Measurements from ENCODE around the gene CTSK. TPM values are rescaled to one million over a fixed set of nuclear protein-coding genes. Genes with fewer than 3 reads are reported as not detected.
"Not testable (repeated sequence)": the region's sequence is repeated elsewhere in the genome, so short reads cannot be mapped to it uniquely, and the experiment has no call there.

Gene CTSK
- total RNA-seq, 2 experiments from 2014 or later, result 2.4 to 2.6 TPM

GRCh38 chr1:150815871-150816270, 7.8 kb upstream of the CTSK start:
- H3K4me3 Mint-ChIP-seq, result no peak overlapping the region
- peaks cover 15% of the 10 kb centered on the region for H3K36me3 Mint-ChIP-seq
- DNase-seq, result no peak
- no peaks in the 10 kb centered on the region for H3K27me3 Mint-ChIP-seq
- H3K9me3 Mint-ChIP-seq, result no peaks in the 10 kb centered on the region
- no peaks in the 10 kb centered on the region for H3K4me1 Mint-ChIP-seq
- no peak overlapping the region for H3K27ac Mint-ChIP-seq

DNA sequence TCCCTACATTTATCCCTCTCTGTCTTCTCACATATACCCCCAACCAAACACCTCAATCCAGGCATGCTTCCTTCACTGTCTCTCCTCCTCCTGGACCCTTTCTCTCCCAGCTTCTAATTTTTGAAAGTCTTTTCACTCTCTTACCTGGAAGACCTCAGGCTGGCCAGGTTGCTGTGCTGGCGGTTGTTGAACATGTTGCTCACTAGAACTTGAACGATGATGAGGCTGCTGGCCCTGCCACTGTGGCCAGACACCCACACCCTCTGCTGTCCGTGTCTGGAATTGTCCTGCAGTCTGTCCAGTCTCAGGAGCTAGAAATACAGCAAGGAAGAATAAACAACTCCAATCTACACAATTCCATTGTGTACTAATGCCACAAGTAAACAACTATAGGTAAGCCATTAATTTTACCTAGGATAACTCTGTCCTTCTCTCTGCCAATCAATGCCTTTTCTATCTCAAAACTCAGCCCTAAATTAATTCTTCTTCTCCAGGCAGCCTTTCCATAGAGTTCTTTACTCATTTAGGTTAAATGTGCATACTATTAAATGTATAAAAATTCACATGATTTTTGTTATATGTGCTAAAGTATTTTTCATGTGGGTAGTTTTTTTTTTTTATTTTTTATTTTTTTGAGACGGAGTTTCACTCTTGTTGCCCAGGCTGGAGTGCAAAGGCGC, 5.1 kb upstream of the CTSK start:
- Mint-ChIP-seq H3K4me3 (no peak overlapping the region), H3K36me3 (peaks cover 15% of the 10 kb centered on the region), H3K27ac (no peak overlapping the region), H3K4me1 (peaks cover 1% of the 10 kb centered on the region), H3K27me3 (no peaks in the 10 kb centered on the region), H3K9me3 (no peaks in the 10 kb centered on the region)
- DNase-seq, result no peak

GRCh38 chr1:150810958-150811659, 3.0 kb upstream of the CTSK start:
- DNase-seq, result no peak
- Mint-ChIP-seq H3K9me3 (no peaks in the 10 kb centered on the region), H3K27ac (no peak overlapping the region), H3K4me3 (no peak overlapping the region), H3K36me3 (peaks cover 5% of the 10 kb centered on the region), H3K27me3 (no peaks in the 10 kb centered on the region), H3K4me1 (peaks cover 13% of the 10 kb centered on the region)

- H3K27me3 Mint-ChIP-seq, result no peaks in the 10 kb centered on the region
- H3K9me3 Mint-ChIP-seq, result no peaks in the 10 kb centered on the region
- H3K4me1 Mint-ChIP-seq, result peaks cover 13% of the 10 kb centered on the region
- DNase-seq, result no peak
- no peak overlapping the region for H3K27ac Mint-ChIP-seq
- no peak overlapping the region for H3K4me3 Mint-ChIP-seq
- H3K36me3 Mint-ChIP-seq, result peaks cover 2% of the 10 kb centered on the region
Observed at GRCh38 chr1:150809651-150810050, 1.6 kb upstream of the CTSK start.

DNA sequence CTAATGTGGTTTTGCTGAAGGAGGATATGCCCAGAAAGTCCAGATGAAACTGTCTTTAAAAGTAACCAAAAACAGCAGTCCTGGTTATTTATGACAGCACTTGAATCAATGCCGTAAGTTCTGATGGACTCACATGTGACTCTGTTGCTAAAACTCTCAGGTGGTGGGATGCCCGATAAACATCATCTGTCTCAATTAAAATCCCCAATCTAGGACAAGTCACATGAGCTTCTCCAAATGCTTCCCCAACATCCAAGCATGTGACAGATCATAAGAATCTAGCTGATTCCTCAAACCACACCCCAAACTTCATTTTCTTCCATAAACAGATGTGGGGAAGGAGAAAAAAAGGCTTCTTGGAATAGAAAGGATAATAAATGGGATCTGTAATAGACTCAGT, 786 bp upstream of the CTSK start:
- peaks cover 3% of the 10 kb centered on the region for H3K36me3 Mint-ChIP-seq
- H3K27ac Mint-ChIP-seq, result no peak overlapping the region
- DNase-seq, result no peak
- H3K4me1 Mint-ChIP-seq, result peaks cover 13% of the 10 kb centered on the region
- no peak overlapping the region for H3K4me3 Mint-ChIP-seq
- no peaks in the 10 kb centered on the region for H3K27me3 Mint-ChIP-seq
- H3K9me3 Mint-ChIP-seq, result no peaks in the 10 kb centered on the region

- H3K4me1 Mint-ChIP-seq, result peaks cover 13% of the 10 kb centered on the region
- no peak for DNase-seq
- H3K27me3 Mint-ChIP-seq, result no peaks in the 10 kb centered on the region
- no peak overlapping the region for H3K4me3 Mint-ChIP-seq
- peaks cover 2% of the 10 kb centered on the region for H3K36me3 Mint-ChIP-seq
- H3K9me3 Mint-ChIP-seq, result no peaks in the 10 kb centered on the region
- no peak overlapping the region for H3K27ac Mint-ChIP-seq
Observed at GRCh38 chr1:150807249-150808023, 624 bp downstream of the CTSK start.

GRCh38 chr1:150805899-150806298, 2.2 kb downstream of the CTSK start:
- no peak overlapping the region for H3K27ac Mint-ChIP-seq
- peaks cover 13% of the 10 kb centered on the region for H3K4me1 Mint-ChIP-seq
- H3K27me3 Mint-ChIP-seq, result no peaks in the 10 kb centered on the region

DNA sequence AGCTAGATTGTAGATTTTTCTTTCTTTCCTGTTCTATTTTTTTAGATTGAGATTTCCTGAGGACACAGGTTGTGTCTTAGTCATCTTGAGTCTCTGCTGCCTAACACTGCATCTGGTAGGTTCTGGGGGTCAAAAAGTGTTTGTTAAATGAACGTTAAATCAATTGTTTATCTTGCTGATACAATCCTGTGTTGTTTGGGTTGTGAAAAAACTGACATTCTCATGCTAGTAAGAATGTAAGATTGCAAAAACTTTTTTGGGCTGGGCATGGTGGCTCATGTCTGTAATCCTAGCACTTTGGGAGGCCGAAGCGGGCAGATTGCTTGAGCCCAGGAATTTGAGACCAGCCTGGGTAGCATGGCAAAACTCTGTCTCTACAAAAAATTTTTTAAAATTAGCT, 3.4 kb downstream of the CTSK start:
- DNase-seq, result no peak
- Mint-ChIP-seq H3K27ac (no peak overlapping the region), H3K4me3 (no peak overlapping the region), H3K27me3 (no peaks in the 10 kb centered on the region), H3K4me1 (peaks cover 13% of the 10 kb centered on the region), H3K9me3 (no peaks in the 10 kb centered on the region), H3K36me3 (peaks cover 2% of the 10 kb centered on the region)

More at GRCh38 chr1:150805899-150806298, 2.2 kb downstream of the CTSK start:
- Mint-ChIP-seq H3K4me3 (no peak overlapping the region), H3K36me3 (peaks cover 2% of the 10 kb centered on the region), H3K9me3 (no peaks in the 10 kb centered on the region)
- no peak for DNase-seq

DNA sequence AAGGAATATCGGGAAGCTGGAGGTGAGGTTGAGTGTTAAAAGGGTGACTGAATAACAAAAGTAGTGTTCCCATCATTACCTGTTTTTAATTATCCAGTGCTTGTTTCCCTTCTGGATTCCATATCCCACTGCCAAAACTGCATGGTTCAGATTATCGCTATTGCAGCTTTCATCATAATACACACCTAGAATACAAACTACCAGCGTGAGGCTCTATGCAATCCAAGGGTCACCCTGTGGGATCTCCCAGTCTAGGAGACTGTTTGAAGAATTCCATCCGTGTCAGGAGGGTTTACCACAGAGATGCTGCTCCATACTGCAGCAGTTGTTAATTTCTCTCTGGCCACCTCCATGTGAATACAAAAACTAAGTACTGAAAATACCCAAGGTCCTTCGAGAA, 9.0 kb downstream of the CTSK start:
- DNase-seq, result no peak
- peaks cover under 1% of the 10 kb centered on the region for H3K36me3 Mint-ChIP-seq
- no peak overlapping the region for H3K27ac Mint-ChIP-seq
- H3K4me1 Mint-ChIP-seq, result no peaks in the 10 kb centered on the region
- H3K27me3 Mint-ChIP-seq, result no peaks in the 10 kb centered on the region
- H3K9me3 Mint-ChIP-seq, result no peaks in the 10 kb centered on the region
- no peak overlapping the region for H3K4me3 Mint-ChIP-seq

GRCh38 chr1:150798525-150798924, 9.5 kb downstream of the CTSK start:
- no peaks in the 10 kb centered on the region for H3K9me3 Mint-ChIP-seq
- no peaks in the 10 kb centered on the region for H3K36me3 Mint-ChIP-seq
- no peak overlapping the region for H3K27ac Mint-ChIP-seq
- H3K4me1 Mint-ChIP-seq, result no peaks in the 10 kb centered on the region
- H3K27me3 Mint-ChIP-seq, result no peaks in the 10 kb centered on the region
- no peak overlapping the region for H3K4me3 Mint-ChIP-seq
- DNase-seq, result no peak

GRCh38 chr1:150796374-150796773, 11.7 kb downstream of the CTSK start:
- Mint-ChIP-seq H3K27me3 (no peaks in the 10 kb centered on the region), H3K4me3 (no peak overlapping the region), H3K9me3 (no peaks in the 10 kb centered on the region), H3K27ac (no peak overlapping the region), H3K36me3 (no peaks in the 10 kb centered on the region), H3K4me1 (no peaks in the 10 kb centered on the region)
- DNase-seq, result no peak

- not testable (repeated sequence) for H3K4me1 Mint-ChIP-seq, H3K9me3 Mint-ChIP-seq, H3K36me3 Mint-ChIP-seq
Observed at GRCh38 chr1:150793778-150794177, 14.3 kb downstream of the CTSK start.

DNA sequence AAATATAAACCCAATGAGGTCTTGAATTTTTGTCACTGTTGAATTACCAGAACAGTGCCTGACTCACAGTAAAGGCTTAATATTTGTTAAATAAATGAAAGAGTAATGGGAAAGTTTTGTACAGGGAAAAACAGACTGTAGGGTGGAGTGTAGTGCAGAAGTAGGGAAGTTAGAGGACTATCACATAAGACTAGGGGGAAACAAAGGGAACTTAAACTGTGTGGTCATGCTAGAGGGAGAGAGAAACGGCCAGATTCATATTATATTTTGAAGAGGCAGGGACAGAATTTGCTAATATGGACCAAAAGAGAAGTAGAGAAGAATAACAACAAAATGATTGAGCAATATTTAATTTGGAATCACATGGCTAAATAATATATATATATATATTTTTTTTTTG, 14.8 kb downstream of the CTSK start:
- Mint-ChIP-seq H3K4me3 (no peak overlapping the region), H3K27ac (no peak overlapping the region), H3K4me1 (no peaks in the 10 kb centered on the region), H3K27me3 (no peaks in the 10 kb centered on the region), H3K9me3 (no peaks in the 10 kb centered on the region), H3K36me3 (peaks cover 3% of the 10 kb centered on the region)
- DNase-seq, result no peak

More at GRCh38 chr1:150793778-150794177, 14.3 kb downstream of the CTSK start:
- H3K4me3 Mint-ChIP-seq, H3K27ac Mint-ChIP-seq, DNase-seq, H3K27me3 Mint-ChIP-seq: not testable (repeated sequence)

DNA sequence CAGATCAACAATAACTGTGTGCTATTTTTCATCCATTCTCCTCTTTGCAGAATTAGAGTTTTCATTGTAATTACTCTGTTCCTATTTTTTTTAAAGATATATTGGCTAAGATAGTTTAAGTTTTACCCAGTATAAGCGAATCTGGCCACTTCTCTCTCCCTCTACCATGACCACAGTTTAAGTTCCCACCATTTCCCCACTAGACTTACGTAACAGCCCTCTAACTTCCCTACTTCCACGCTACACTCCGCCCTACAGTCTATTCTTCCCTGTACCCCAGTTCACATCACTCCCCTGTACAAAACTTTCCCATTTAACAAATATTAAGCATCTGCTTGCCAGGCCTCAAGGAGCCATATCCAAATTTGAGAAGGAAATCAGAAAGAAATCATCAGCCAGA, 16.5 kb downstream of the CTSK start:
- no peak overlapping the region for H3K4me3 Mint-ChIP-seq
- H3K36me3 Mint-ChIP-seq, result peaks cover 3% of the 10 kb centered on the region
- no peak for DNase-seq
- peaks cover 2% of the 10 kb centered on the region for H3K4me1 Mint-ChIP-seq
- no peaks in the 10 kb centered on the region for H3K9me3 Mint-ChIP-seq
- no peak overlapping the region for H3K27ac Mint-ChIP-seq
- H3K27me3 Mint-ChIP-seq, result no peaks in the 10 kb centered on the region

- Mint-ChIP-seq H3K36me3 (peaks cover 3% of the 10 kb centered on the region), H3K4me3 (no peak overlapping the region), H3K9me3 (no peaks in the 10 kb centered on the region), H3K4me1 (peaks cover 2% of the 10 kb centered on the region), H3K27me3 (no peaks in the 10 kb centered on the region), H3K27ac (no peak overlapping the region)
- DNase-seq, result no peak
Observed at GRCh38 chr1:150789396-150789795, 18.7 kb downstream of the CTSK start.

Measured in activated naive CD8-positive, alpha-beta T cell treated with anti-CD3 and anti-CD28 coated beads for 36 hours (primary cell).